SK-N-SH (cell line): Measurements from ENCODE around the gene HLA-DQB2. TPM values are rescaled to one million over a fixed set of nuclear protein-coding genes. Genes with fewer than 3 reads are reported as not detected.
"Not testable (repeated sequence)": the region's sequence is repeated elsewhere in the genome, so short reads cannot be mapped to it uniquely, and the experiment has no call there.

Source experiments
- CTCF ChIA-PET: fragments of 300-600, 350-600 bp; formaldehyde crosslinking; extraction: SDS; loops from one replicate; lab custom pipeline; 2021; lab: Yijun Ruan, JAX
- POLR2A ChIA-PET: fragments of 350-600 bp; sonication (Branson Sonifier 250); formaldehyde crosslinking; extraction: SDS; loops from one replicate; lab custom pipeline; 2020; ENCODE audit warnings: antibody characterized with exemption, inconsistent platforms; lab: Yijun Ruan, JAX
- DNase-seq: peaks from one replicate; pipeline ENCODE4 v3.0.0; 2012
- H2AFZ ChIP-seq: fragments of 200-600 bp; sonication (generic); 2 replicates; pipeline ENCODE4 v1.8.1; 2016; ENCODE audit warnings: antibody characterized with exemption, mild to moderate bottlenecking, low read depth
- H3F3A ChIP-seq: fragments of 200-600 bp; sonication (generic); replicated peaks from 2 replicates; pipeline ENCODE3; 2016; ENCODE audit warnings: antibody characterized with exemption, mild to moderate bottlenecking; ENCODE audit not compliant: insufficient read depth
- H3K27ac ChIP-seq, 2 experiments: fragments of 200-500 bp in 1 of 2; fragments of 200-600 bp in 1 of 2; sonication (Bioruptor generic) in 1 of 2; sonication (generic), shearing (Covaris generic) in 1 of 2; 2 replicates each; pipeline versions ENCODE4 v1.5.1 to v1.6.1; 2014 to 2016; ENCODE audit warnings: low read depth in 2 of 2, inconsistent platforms in 1 of 2, low read length in 1 of 2, mild to moderate bottlenecking in 1 of 2, mixed read lengths in 1 of 2
- H3K27me3 ChIP-seq: fragments of 200-600 bp; sonication (generic), shearing (Covaris generic); 2 replicates; pipeline ENCODE4 v1.6.1; 2016; ENCODE audit warnings: mixed run types; ENCODE audit not compliant: insufficient read depth
- H3K36me3 ChIP-seq, 2 experiments: fragments of 200-500 bp in 1 of 2; fragments of 200-600 bp in 1 of 2; sonication (Bioruptor generic) in 1 of 2; sonication (generic) in 1 of 2; replicated peaks in 1 of 2; 2 replicates each; pipeline versions ENCODE3 to v1.5.1; 2014 to 2016; ENCODE audit warnings: low read length in 1 of 2, mild to moderate bottlenecking in 1 of 2; ENCODE audit not compliant: insufficient read depth in 2 of 2, control insufficient read depth in 1 of 2
- H3K4me1 ChIP-seq, 2 experiments: fragments of 200-500 bp in 1 of 2; fragments of 200-600 bp in 1 of 2; sonication (Bioruptor generic) in 1 of 2; sonication (generic), shearing (Covaris generic) in 1 of 2; 2 replicates each; pipeline versions ENCODE4 v1.5.1 to v1.6.1; 2014 to 2016; ENCODE audit warnings: low read depth in 1 of 2, low read length in 1 of 2, mixed run types in 1 of 2; ENCODE audit not compliant: insufficient read depth in 2 of 2, control insufficient read depth in 1 of 2
- H3K4me2 ChIP-seq: fragments of 200-600 bp; sonication (generic), shearing (Covaris generic); 2 replicates; pipeline ENCODE4 v1.6.1; 2017; ENCODE audit warnings: mixed run types
- H3K4me3 ChIP-seq, 2 experiments: fragments of 200-500 bp in 1 of 2; fragments of 200-600 bp in 1 of 2; sonication (Bioruptor generic) in 1 of 2; sonication (generic), shearing (Covaris generic) in 1 of 2; 2 replicates each; pipeline versions ENCODE4 v1.5.1 to v1.8.1; 2014 to 2016; ENCODE audit warnings: low read depth in 2 of 2, inconsistent platforms in 1 of 2, low read length in 1 of 2, mild to moderate bottlenecking in 1 of 2, mixed read lengths in 1 of 2, moderate library complexity in 1 of 2
- H3K79me2 ChIP-seq: fragments of 200-600 bp; sonication (generic); 2 replicates; pipeline ENCODE4 v1.8.1; 2017; ENCODE audit warnings: mild to moderate bottlenecking; ENCODE audit not compliant: insufficient read depth
- H3K9ac ChIP-seq: fragments of 200-600 bp; sonication (generic); 2 replicates; pipeline ENCODE4 v1.6.1; 2017; ENCODE audit warnings: mixed run types
- H3K9me2 ChIP-seq: fragments of 200-600 bp; sonication (generic); 2 replicates; pipeline ENCODE4 v1.6.1; 2017; ENCODE audit warnings: mixed run types
- H3K9me3 ChIP-seq: fragments of 200-600 bp; sonication (generic); 2 replicates; pipeline ENCODE4 v1.6.1; 2017; ENCODE audit warnings: mixed run types, mild to moderate bottlenecking, moderate library complexity
- H4K20me1 ChIP-seq: fragments of 200-600 bp; sonication (generic); 2 replicates; pipeline ENCODE4 v1.6.1; 2017; ENCODE audit warnings: mild to moderate bottlenecking, mixed run types; ENCODE audit not compliant: insufficient read depth
- CTCF ChIP-seq: fragments of 200-600 bp; sonication (generic); IDR thresholded peaks from 2 replicates; pipeline ENCODE4 v1.6.1; 2017; ENCODE audit warnings: antibody characterized with exemption, mild to moderate bottlenecking, moderate library complexity
- EP300 ChIP-seq, 2 experiments: IDR thresholded peaks; 2 replicates each; pipeline versions ENCODE4 v1.4.0 to v1.6.1; 2012; ENCODE audit warnings: borderline replicate concordance in 1 of 2, low read depth in 1 of 2, low read length in 1 of 2
- EZH2phosphoT487 ChIP-seq: fragments of 200-600 bp; sonication (generic); IDR thresholded peaks from 2 replicates; pipeline ENCODE4 v1.6.1; 2017; ENCODE audit warnings: low read depth, mixed run types, mild to moderate bottlenecking, antibody characterized with exemption, moderate library complexity, borderline replicate concordance
- FOXM1 ChIP-seq: IDR thresholded peaks from 2 replicates; pipeline ENCODE4 v1.4.0; 2012; ENCODE audit warnings: low read depth, mild to moderate bottlenecking
- PBX3 ChIP-seq: IDR thresholded peaks from 2 replicates; pipeline ENCODE4; 2012
- SIN3A ChIP-seq: IDR thresholded peaks from 2 replicates; pipeline ENCODE4 v1.6.1; 2012; ENCODE audit warnings: low read depth, mild to moderate bottlenecking, low read length, moderate library complexity, borderline replicate concordance
- TCF12 ChIP-seq: IDR thresholded peaks from 2 replicates; pipeline ENCODE4 v1.4.0; 2012
- WGBS: methylation state at CpG from one replicate; pipeline ENCODE4 v1.1.6; 2017; ENCODE audit warnings: low lambda C conversion rate; 5-methylcytosine and 5-hydroxymethylcytosine counted together
- polyA plus RNA-seq, 3 experiments: library from polyadenylated mRNA; depleted of rRNA; stranded (reverse); fragments of >200 nt; gene quantifications; 2 replicates each; pipeline ENCODE4 v1.2.3, GENCODE V29; 2012
- TF ChIP-seq, protein P1 (sequence below): fragments of 150-350 bp; IDR thresholded peaks from 2 replicates; pipeline ENCODE4 v1.6.1; 2016; ENCODE audit warnings: mild to moderate bottlenecking, low read depth, low read length

HLA-DQB2 gene
- polyA plus RNA-seq, 1 of the 3 experiments (the other 2 are of a cell fraction), result not detected

GRCh38 chr6:32759669-32760068, 3.7 kb downstream of the HLA-DQB2 start:
- Histone ChIP-seq H3K27ac (no peak overlapping the region), H3K9me3 (no peaks in the 10 kb centered on the region), H4K20me1 (no peaks in the 10 kb centered on the region), H3K4me3 (no peak overlapping the region), H3K4me2 (no peak overlapping the region), H3K9me2 (no peaks in the 10 kb centered on the region), H2AFZ (no peak overlapping the region), H3K36me3 (no peaks in the 10 kb centered on the region), H3K27me3 (peaks cover 41% of the 10 kb centered on the region; the same call in 1 of the 2 replicates), H3K79me2 (no peaks in the 10 kb centered on the region)
- ChIA-PET CTCF (no interaction called here), POLR2A (no interaction called here)
- TF ChIP-seq EZH2phosphoT487, result no peak
- TF ChIP-seq, protein P1, sequence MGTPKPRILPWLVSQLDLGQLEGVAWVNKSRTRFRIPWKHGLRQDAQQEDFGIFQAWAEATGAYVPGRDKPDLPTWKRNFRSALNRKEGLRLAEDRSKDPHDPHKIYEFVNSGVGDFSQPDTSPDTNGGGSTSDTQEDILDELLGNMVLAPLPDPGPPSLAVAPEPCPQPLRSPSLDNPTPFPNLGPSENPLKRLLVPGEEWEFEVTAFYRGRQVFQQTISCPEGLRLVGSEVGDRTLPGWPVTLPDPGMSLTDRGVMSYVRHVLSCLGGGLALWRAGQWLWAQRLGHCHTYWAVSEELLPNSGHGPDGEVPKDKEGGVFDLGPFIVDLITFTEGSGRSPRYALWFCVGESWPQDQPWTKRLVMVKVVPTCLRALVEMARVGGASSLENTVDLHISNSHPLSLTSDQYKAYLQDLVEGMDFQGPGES, result no peak
- no peak for TF ChIP-seq TCF12
- no peak for TF ChIP-seq FOXM1
- TF ChIP-seq, all 33 proteins: peak for 0
- Histone ChIP-seq H3K9ac (no peak overlapping the region), H3F3A (no peaks in the 10 kb centered on the region), H3K4me1 (no peaks in the 10 kb centered on the region)
- no peak for DNase-seq
- WGBS, result 3% methylated on average over 1 of the region's 1 CpG

DNA sequence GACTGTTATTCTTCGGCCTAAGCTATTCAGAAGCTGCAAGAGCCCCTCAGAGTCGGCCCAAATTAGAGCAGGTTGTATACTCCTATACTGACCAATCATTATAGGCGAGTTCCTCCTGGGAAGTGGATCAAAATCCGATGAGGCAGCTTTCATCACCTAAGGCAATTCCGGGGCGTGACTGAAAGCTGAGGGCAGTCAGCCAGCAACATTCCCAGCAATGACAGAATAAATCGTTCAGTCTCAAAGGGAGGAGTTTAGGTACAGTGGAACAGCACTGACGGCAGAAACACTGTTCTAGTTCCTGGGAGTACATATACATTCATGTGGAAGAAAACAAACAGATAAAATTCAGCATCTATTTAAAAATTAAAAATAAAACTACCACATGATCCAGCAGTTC, 10.8 kb downstream of the HLA-DQB2 start:
- no peak overlapping the region for H3K27ac ChIP-seq
- no peak overlapping the region for H3K4me2 ChIP-seq
- CTCF ChIA-PET, result no interaction called here
- no peak overlapping the region for H2AFZ ChIP-seq
- under 1% methylated on average over 8 of the region's 8 CpGs for WGBS
- H4K20me1 ChIP-seq, result no peaks in the 10 kb centered on the region
- no peak for DNase-seq
- no peaks in the 10 kb centered on the region for H3K9me2 ChIP-seq
- H3F3A ChIP-seq, result no peaks in the 10 kb centered on the region
- no peak for TF ChIP-seq EP300 (IDR thresholded peaks at IDR 0.05; ENCODE audit: borderline replicate concordance in 1 of 2, low read depth in 1 of 2, low read length in 1 of 2)
- no peak for TF ChIP-seq CTCF
- TF ChIP-seq SIN3A, result no peak
- TF ChIP-seq PBX3, result no peak
- POLR2A ChIA-PET, result no interaction called here
- H3K4me1 ChIP-seq, result no peaks in the 10 kb centered on the region
- H3K9me3 ChIP-seq, result no peaks in the 10 kb centered on the region
- peaks cover 16% of the 10 kb centered on the region; the same call in 1 of the 2 replicates for H3K27me3 ChIP-seq
- H3K4me3 ChIP-seq, result no peak overlapping the region
- no peaks in the 10 kb centered on the region for H3K79me2 ChIP-seq
- H3K36me3 ChIP-seq, result no peaks in the 10 kb centered on the region
- H3K9ac ChIP-seq, result no peak overlapping the region

- H3K9ac ChIP-seq, H3K79me2 ChIP-seq, H3K4me1 ChIP-seq, H3K9me3 ChIP-seq, POLR2A ChIA-PET, CTCF ChIA-PET, H3K36me3 ChIP-seq, H2AFZ ChIP-seq, DNase-seq, H3K4me3 ChIP-seq, H3K9me2 ChIP-seq, H3F3A ChIP-seq, H3K4me2 ChIP-seq, H4K20me1 ChIP-seq, H3K27ac ChIP-seq: not testable (repeated sequence)
- WGBS, result 7% methylated on average over 1 of the region's 1 CpG
- peaks cover 13% of the 10 kb centered on the region for H3K27me3 ChIP-seq
Observed at GRCh38 chr6:32745649-32746048, 17.7 kb downstream of the HLA-DQB2 start.
